GM19023 (cell line): Measurements from ENCODE around the gene BCAM.
"Not testable (repeated sequence)": the region's sequence is repeated elsewhere in the genome, so short reads cannot be mapped to it uniquely, and the experiment has no call there.

Experiments
- ATAC-seq: cut with Tn5 transposase; IDR thresholded peaks from one replicate; pipeline ENCODE4 v1.9.1; 2021; ENCODE audit warnings: mild to moderate bottlenecking, moderate library complexity; ENCODE audit not compliant: unreplicated experiment

The BCAM gene

DNA sequence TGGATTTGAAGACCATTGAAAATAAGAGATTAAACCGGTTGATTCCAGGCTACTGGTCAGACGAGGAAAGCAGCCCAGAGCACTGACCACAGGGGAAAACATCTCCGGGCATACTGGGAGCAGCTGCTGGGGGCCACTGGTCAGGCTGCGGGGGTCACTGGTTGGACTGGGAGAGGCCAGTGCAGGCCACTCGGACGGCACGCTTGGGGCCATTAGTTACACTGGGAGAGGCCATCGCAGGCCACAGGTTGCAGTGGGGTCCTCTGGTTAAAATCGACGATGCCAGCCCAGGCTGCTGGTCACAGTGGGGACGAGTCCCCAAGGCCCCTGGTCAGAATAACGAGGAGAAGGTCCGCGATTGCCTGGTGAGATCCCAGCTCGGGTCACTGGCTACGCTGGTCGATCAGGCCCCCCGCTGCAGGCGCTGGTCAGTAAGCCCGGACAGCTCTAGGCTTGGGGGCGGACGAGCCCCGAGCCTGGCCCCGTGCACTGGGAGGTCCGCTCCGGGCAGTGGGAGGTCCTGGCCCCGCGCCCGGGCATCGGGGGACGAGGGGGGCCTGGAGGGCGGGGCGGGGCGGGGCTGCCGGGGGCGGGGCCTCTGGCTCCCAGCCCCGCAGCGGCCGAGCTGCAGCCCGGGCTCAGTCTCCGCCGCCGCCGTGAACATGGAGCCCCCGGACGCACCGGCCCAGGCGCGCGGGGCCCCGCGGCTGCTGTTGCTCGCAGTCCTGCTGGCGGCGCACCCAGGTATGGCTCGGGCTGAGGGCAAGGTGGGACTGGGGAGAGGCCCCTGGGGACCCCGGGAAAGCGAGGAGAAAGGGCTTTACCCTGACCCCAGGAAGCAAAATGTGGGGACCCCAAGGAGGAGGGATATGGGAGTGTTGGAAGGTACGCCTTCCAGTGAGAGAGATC is at the start of gene BCAM:
Gene BCAM, plus strand, starts transcription at position 641 of the 909 bp plus-strand sequence. Its CDS starts 22 bp downstream, at position 663.
- no peak for ATAC-seq

GRCh38 chr19:44762038-44762437 is 46.9 kb upstream of the BCAM start:
- ATAC-seq: no peak

DNA sequence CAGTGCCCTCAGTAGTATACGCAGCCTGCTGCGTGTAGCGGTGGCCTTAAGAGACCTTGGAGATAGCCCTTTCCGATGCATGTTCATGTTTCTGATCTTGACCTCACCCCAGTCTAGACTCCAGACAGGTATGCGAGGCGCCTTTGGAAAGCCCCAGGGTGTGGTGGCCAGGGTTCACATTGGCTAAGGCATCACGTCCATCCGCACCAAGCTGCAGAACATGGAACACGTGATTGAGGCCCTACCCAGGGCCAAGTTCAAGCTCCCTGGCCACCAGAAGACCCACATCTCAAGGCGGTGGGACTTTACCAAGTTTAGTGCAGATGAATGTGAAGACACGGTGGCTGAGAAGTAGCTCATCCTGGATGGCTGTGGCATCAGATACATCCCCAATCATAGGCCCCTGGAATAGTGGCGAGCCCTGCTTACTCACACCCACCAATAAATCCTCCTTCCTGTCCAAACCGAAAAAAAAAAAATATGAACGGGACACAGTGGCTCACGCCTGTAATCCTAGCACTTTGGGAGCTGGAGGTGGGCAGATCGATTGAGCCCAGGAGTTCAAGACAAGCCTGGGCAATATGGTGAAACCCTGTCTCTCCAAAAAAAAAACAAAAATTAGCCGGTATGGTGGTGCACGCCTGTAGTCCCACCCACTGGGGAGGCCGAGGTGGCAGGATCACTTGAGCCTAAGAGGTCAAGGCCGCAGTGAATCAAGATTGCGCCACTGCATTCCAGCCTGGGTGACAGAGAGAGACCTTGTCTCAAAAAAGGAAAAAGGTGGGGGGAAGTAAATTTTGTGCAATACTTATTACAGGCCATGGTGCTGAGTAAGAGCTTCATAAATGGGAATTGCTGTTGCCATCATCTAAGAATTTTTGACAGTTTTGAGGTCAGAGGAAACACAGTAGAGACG is 43.6 kb upstream of the BCAM start:
- ATAC-seq: no peak

DNA sequence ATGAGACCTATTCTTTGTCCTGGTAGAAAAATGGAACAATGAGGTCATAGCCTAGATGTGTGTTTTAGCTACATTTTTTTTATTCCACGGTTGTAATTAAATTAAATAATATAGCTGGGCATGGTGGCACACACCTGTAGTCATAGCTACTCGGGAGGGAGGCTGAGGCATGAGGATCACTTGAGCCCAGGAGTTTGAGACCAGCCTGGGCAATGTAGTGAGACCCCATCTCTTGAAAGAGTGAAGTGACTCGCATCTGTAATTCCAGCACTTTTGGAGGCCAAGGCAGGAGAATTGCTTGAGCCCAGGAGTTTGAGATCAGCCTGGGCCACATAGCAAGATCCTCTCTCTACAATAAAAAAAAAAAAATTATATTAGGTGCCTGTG is 43.0 kb upstream of the BCAM start:
- no peak for ATAC-seq

DNA sequence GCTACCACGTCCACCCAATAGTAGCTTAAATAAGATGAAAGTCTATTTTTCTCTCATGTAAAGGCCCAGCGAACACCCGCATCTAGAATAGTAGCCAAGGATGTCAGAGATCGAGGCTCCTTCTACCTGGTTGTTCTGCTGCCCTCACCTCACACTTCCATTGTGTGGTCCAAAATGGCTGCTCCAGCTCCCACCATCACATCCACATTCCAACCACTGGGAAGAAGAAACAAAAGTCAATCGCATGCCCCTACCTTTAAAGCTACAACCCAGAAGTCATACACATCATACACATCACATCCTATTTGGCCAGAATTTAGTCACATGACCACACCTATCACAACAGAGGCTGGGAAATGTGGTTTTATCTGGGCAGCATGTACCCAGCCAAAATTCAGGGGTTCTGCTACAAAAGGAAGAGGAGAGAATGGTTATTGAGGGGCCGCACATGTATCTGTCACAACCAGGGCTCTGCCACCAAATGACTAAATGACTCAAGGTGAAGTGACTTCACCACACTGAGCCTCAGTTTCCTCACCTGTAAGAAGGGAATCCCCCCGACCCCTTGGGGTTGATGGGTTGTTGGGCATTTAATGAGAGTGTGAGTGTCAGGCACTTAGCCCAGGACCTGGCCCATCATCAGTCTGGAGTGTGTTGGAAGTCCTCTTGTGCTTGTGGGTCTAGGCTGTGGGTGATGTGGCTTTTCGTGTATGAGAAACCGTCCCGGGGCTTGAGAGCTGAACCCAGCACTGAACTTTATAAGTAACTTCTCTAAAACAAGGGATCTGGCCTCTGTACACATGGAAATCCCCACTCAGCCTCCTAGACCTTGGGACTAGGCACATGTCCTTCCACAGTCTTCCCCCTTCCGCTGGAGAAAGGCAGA is 41.4 kb upstream of the BCAM start:
- no peak for ATAC-seq

DNA sequence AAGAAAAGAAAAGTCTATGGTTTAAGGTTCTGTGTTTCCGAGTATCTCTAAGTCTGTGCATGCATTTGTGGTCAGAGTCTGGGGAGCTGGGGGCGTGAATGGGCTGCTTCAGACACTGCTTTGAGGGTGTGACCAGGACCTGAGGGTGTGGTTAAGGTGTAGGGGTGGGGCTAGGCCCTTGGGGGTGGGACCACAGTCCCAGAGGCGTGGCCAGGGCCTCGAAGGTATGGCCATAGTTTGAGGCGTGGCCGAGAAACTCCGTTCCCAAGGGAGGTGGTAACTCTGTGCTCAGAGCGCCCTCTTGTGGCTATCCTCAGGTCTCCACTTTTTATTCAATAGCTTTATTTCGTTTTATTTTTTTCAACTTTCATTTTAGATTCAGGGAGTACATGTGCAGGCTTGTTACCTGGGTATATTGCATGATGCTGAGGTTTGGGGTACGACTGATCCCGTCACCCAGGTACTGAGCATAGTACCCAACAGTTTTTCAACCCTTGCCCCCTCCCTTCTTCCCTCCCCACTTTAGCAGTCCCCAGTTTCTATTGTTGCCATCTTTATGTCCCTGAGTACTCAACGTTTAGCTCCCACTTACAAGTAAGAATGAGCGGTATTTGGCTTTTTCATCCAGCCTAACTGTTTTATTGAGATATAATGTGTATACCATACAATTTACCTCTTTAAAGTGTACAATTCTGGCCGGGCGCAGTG is 38.2 kb upstream of the BCAM start:
- peak; percentile 90 for ATAC-seq

DNA sequence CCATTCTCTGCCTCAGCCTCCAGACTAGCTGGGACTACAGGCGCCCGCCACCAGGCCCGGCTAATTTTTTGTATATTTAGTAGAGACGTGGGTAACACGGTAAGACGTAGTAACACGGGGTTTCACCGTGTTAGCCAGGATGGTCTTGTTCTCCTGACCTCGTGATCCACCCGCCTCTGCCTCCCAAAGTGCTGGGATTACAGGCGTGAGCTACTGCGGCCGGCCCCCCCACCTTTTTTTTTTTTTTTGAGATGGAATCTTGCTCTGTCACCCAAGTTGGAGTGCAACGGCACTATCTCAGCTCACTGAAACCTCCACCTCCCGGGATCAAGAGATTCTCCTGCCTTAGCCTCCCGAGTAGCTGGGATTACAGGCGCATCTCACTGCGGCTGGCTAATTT is 36.8 kb upstream of the BCAM start:
- not testable (repeated sequence) for ATAC-seq

DNA sequence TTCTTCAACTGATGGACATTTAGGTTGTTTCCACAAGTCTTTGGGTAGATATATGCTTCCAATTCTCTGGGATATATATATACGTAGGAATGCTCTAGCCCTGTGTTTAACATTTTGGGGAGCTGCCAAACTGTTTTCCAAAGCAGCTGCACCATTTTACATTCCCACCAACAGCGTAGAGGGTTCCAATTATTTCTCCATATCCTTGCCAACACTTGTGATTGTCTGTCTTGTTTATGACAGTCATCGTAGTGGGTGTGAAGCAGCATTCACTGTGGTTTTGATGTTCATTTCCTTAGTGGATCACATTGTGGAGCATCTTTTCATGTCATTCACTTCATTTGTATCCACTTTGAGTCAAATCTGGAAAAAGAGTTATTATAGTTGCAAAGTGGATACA is 35.9 kb upstream of the BCAM start:
- ATAC-seq: no peak

GRCh38 chr19:44775676-44776240 is 33.1 kb upstream of the BCAM start:
- no peak for ATAC-seq

DNA sequence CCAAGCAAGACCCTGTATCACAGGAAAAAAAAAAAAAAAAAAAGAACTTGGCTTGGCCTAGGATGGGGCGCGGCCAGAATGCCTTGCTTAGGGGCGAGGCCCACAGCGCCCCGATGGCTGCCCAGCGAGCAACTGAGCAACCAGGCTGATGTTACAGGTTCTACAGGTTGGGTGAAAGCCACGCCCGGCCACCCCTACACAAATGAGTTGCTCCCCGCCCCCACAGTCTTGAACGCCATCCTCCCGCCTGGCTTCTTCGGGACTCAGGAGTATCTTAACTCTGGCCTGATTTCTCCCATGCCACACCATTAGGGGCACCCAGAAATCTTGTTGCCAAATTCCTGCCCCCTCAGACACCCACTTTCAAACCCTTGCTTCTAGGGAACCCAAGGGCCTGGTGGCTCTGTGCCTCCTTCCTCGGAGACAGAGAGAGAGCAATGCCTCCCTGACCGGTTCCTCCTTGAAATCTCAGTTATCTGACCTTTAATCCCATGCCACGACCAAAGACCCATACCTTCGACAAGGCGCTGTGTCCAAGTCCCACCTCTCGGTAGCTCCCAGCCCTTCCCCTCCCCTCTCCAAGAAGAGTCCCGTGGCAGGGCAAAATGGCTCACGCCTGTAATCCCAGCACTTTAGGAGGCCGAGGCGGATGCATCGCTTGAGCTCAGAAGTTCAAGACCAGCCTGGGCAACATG is 32.4 kb upstream of the BCAM start:
- no peak for ATAC-seq

DNA sequence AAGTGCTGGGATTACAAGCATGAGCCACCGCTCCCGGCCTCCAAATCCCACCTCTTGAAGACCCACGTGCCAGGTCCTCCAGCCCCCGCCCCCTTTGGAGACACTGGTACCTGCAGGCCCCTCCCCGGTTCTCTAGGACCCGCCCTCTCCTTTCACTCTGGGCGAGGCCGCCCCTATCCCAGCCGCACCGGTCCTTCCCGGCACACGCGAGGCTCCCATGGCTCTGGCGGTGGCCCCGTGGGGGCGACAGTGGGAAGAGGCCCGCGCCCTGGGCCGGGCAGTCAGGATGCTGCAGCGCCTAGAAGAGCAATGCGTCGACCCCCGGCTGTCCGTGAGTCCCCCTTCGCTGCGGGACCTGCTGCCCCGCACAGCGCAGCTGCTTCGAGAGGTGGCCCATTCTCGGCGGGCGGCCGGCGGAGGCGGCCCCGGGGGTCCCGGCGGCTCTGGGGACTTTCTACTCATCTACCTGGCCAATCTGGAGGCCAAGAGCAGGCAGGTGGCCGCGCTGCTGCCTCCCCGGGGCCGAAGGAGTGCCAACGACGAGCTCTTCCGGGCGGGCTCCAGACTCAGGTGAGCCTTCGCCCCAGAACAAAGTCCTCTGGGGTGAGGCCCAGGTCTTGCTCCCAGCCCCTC is 31.1 kb upstream of the BCAM start, which contains the start of gene CBLC:
Gene CBLC, plus strand, starts transcription at position 176 of the 633 bp plus-strand sequence. Its CDS starts 42 bp downstream, at position 218.
- no peak for ATAC-seq

DNA sequence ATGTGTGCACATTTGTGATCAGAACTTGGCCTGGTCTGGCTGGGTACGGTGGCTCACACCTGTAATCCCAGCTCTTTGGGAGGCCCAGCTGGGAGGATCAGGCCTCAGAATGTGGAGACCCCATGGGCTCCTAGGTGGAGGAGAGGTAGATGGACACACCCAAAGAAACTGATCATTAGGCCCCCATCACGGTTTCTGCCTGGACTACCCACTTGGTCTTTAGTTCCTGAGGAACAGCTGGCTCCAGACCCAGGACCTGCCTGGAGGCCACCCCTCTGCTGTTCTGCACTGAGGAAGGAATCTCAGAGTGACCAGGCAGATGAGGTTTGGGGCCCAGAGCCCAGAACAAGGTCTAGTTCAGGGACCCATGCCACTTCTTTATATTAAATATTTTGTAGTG is 29.8 kb upstream of the BCAM start:
- ATAC-seq: no peak

DNA sequence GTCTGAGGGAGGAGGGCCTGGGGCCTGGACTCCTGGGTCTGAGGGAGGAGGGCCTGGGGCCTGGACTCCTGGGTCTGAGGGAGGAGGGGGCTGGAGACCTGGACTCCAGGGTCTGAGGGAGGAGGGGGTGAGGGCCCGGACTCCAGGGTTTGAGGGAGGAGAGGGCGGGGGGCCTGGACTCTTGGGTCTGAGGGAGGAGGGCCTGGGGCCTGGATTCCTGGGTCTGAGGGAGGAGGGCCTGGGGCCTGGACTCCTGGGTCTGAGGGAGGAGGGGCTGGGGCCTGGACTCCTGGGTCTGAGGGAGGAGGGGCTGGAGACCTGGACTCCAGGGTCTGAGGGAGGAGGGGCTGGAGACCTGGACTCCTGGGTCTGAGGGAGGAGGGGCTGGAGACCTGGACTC is 27.2 kb upstream of the BCAM start:
- ATAC-seq: not testable (repeated sequence)

GRCh38 chr19:44782729-44783128 is 26.2 kb upstream of the BCAM start:
- no peak for ATAC-seq

DNA sequence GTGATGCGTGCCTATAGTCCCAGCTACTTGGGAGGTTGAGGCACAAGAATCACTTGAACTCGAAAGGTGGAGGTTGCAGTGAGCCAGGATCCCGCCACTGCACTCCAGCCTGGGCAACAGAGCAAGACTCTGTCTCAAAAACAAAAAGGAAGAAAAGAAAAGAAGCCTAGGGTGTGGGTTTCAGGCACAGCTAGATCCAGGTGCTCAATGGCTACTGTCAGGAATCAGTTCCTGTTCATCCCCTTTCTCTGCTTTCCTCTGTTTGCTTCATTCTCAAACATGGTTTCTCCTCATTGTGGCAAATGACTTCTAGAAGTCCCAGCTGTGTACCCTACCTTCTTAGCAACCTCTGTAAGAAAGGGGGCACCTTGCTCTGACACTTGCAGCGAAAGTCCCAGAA is 25.4 kb upstream of the BCAM start:
- ATAC-seq: no peak

GRCh38 chr19:44785271-44785670 is 23.6 kb upstream of the BCAM start:
- ATAC-seq: no peak

- ATAC-seq: no peak
Observed at GRCh38 chr19:44785993-44786392, 22.9 kb upstream of the BCAM start.

- no peak for ATAC-seq
Observed at GRCh38 chr19:44788971-44789370, 19.9 kb upstream of the BCAM start.
